Gastrocnemius medialis (tissue), 4 donors: ENCODE results near the gene WNT3A.

ENCODE experiments used
- POLR2A ChIP-seq, 2 donors: fragments of 450-650 bp; IDR thresholded peaks; one replicate each; pipeline ENCODE4 v1.6.1; 2017; ENCODE audit warnings: antibody characterized with exemption in 2 of 2, mild to moderate bottlenecking in 2 of 2, moderate library complexity in 2 of 2
- TF ChIP-seq, protein P1 (sequence below), 5 experiments: fragments of 450-650 bp in 3 of 5; fragments of 200-600 bp in 2 of 5; sonication (generic) in 2 of 5; IDR thresholded peaks in 4 of 5; conservative IDR thresholded peaks in 1 of 5; 1 replicate in 4 of 5; 2 replicates in 1 of 5; pipeline ENCODE4 v1.5.1; 2016 to 2019; ENCODE audit warnings: antibody characterized with exemption in 5 of 5, mild to moderate bottlenecking in 3 of 5, moderate library complexity in 3 of 5

DNA sequence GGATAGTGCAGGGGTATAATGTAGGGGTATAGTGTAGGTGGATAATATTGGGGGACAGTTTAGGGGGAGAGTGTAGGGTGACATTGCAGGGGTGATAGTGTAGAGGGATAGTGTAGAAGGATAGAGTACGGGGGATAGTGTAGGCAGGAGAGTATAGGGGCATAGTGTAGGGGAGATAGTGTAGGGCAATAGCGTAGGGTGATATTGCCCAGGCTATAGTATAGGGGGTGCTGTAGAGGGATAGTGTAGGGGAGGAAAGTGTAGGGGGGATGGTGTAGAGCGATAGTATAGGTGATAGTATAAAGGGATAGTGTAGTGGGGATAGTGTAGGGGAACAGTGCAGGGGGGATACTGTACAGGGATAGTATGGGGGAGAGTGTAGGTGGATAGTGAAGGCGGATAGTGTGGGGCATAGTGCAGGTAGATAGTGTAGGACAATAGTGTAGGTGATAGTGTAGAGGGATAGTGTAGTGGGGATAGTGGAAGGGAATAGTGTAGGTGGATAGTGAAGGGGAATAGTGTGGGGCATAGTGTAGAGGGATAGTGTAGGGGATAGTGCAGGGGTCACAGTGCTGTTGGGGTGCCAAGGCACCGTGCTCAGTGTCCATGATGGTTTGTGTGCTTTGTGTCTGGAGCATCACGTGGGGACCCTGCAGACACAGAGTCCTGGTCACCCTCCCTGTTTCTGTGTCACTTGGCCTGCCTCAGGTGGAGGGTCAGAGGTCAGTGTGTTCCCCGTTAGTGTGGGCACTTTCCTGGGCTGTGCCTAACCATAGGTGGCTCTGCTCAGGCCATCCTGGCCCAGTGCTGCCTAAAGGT lies 65.2 kb downstream of the WNT3A start:
- TF ChIP-seq, protein P1, sequence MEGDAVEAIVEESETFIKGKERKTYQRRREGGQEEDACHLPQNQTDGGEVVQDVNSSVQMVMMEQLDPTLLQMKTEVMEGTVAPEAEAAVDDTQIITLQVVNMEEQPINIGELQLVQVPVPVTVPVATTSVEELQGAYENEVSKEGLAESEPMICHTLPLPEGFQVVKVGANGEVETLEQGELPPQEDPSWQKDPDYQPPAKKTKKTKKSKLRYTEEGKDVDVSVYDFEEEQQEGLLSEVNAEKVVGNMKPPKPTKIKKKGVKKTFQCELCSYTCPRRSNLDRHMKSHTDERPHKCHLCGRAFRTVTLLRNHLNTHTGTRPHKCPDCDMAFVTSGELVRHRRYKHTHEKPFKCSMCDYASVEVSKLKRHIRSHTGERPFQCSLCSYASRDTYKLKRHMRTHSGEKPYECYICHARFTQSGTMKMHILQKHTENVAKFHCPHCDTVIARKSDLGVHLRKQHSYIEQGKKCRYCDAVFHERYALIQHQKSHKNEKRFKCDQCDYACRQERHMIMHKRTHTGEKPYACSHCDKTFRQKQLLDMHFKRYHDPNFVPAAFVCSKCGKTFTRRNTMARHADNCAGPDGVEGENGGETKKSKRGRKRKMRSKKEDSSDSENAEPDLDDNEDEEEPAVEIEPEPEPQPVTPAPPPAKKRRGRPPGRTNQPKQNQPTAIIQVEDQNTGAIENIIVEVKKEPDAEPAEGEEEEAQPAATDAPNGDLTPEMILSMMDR (IDR thresholded peaks at IDR 0.05 in 4 of 5, conservative IDR thresholded peaks at IDR 0.05 in 1 of 5) = no peak
- no peak for TF ChIP-seq POLR2A (IDR thresholded peaks at IDR 0.05)
